BE2C (cell line): ENCODE results near the gene ZFYVE28.

Experiments used
- DNase-seq: peaks from one replicate; pipeline ENCODE4 v3.0.0-alpha.2; 2020
- H3K27me3 ChIP-seq: fragments of 250-450 bp; sonication (Bioruptor Pico); 2 replicates; pipeline ENCODE4 v1.5.1; 2020; ENCODE audit warnings: mild to moderate bottlenecking
- H3K36me3 ChIP-seq: fragments of 250-450 bp; sonication (Bioruptor Pico); 2 replicates; pipeline ENCODE4 v1.5.1; 2020; ENCODE audit warnings: mild to moderate bottlenecking
- H3K4me1 ChIP-seq: fragments of 250-450 bp; sonication (Bioruptor Pico); 2 replicates; pipeline ENCODE4 v1.5.1; 2020
- H3K4me3 ChIP-seq: 2 replicates; pipeline ENCODE4 v1.5.1; 2011; ENCODE audit warnings: low read depth, low read length
- H3K9me3 ChIP-seq: fragments of 250-450 bp; sonication (Bioruptor Pico); 2 replicates; pipeline ENCODE4 v1.5.1; 2020
- CTCF ChIP-seq: IDR thresholded peaks from 2 replicates; pipeline ENCODE4 v1.5.1; 2012; ENCODE audit warnings: mild to moderate bottlenecking, low read depth, low read length

ZFYVE28 gene

GRCh38 chr4:2261110-2261852, 157.2 kb downstream of the ZFYVE28 start:
- Histone ChIP-seq H3K4me1 (peaks cover under 1% of the 10 kb centered on the region; the same call in 1 of the 2 replicates), H3K4me3 (peak overlapping the region; percentile 75)

GRCh38 chr4:2260344-2261109, 157.9 kb downstream of the ZFYVE28 start:
- no peaks in the 10 kb centered on the region for H3K9me3 ChIP-seq
- H3K4me1 ChIP-seq = peaks cover 8% of the 10 kb centered on the region; the same call in 1 of the 2 replicates
- peak; percentile 7 for DNase-seq
- H3K27me3 ChIP-seq = no peaks in the 10 kb centered on the region
- peak overlapping the region; percentile 75 for H3K4me3 ChIP-seq
- no peak for TF ChIP-seq CTCF
- peaks cover 22% of the 10 kb centered on the region for H3K36me3 ChIP-seq

More at GRCh38 chr4:2261110-2261852, 157.2 kb downstream of the ZFYVE28 start:
- Histone ChIP-seq H3K9me3 (no peaks in the 10 kb centered on the region), H3K36me3 (peaks cover 22% of the 10 kb centered on the region), H3K27me3 (no peaks in the 10 kb centered on the region)
- peak; percentile 74 for DNase-seq
- TF ChIP-seq CTCF = no peak

GRCh38 chr4:2259541-2260343, 158.7 kb downstream of the ZFYVE28 start:
- Histone ChIP-seq H3K4me1 (peaks cover 8% of the 10 kb centered on the region; the same call in 1 of the 2 replicates), H3K9me3 (no peaks in the 10 kb centered on the region), H3K36me3 (peaks cover 27% of the 10 kb centered on the region), H3K4me3 (no peak overlapping the region), H3K27me3 (no peaks in the 10 kb centered on the region)
- DNase-seq = peak; percentile 13
- TF ChIP-seq CTCF = no peak

- Histone ChIP-seq H3K9me3 (no peaks in the 10 kb centered on the region), H3K4me1 (peaks cover 8% of the 10 kb centered on the region; the same call in 1 of the 2 replicates), H3K36me3 (peaks cover 28% of the 10 kb centered on the region), H3K4me3 (no peak overlapping the region), H3K27me3 (no peaks in the 10 kb centered on the region)
- no peak for TF ChIP-seq CTCF
- DNase-seq = peak; percentile 11
These were observed 159.4 kb downstream of the ZFYVE28 start for GRCh38 chr4:2259036-2259540.

GRCh38 chr4:2258091-2259035, 160.1 kb downstream of the ZFYVE28 start:
- no peak for TF ChIP-seq CTCF
- Histone ChIP-seq H3K4me1 (peaks cover 8% of the 10 kb centered on the region; the same call in 1 of the 2 replicates), H3K4me3 (no peak overlapping the region), H3K9me3 (no peaks in the 10 kb centered on the region), H3K36me3 (peaks cover 33% of the 10 kb centered on the region), H3K27me3 (no peaks in the 10 kb centered on the region)
- peak; percentile 8 for DNase-seq
